B cell (primary cell): ENCODE results near the gene TMEM120B. TPM values are rescaled to one million over a fixed set of nuclear protein-coding genes. Genes with fewer than 3 reads are reported as not detected.

Experiments
- ATAC-seq: fragments of 200-7000 bp; cut with Tn5 transposase; one replicate; pipeline ENCODE4 v1.10.0; 2021; ENCODE audit warnings: low read depth, mild to moderate bottlenecking, moderate number of reproducible peaks, moderate library complexity
- CTCF ChIA-PET: fragments of 350-600 bp; sonication (Branson Sonifier 250); formaldehyde crosslinking; loops from one replicate; lab custom pipeline; 2021; ENCODE audit warnings: antibody characterized with exemption, inconsistent platforms; lab: Charles Lee
- POLR2A ChIA-PET: fragments of 350-600 bp; sonication (Branson Sonifier 250); formaldehyde crosslinking; loops from one replicate; lab custom pipeline; 2021; ENCODE audit warnings: antibody characterized with exemption; lab: Charles Lee
- DNase-seq: peaks from one replicate; pipeline ENCODE4 v3.0.0; 2013
- H2AFZ ChIP-seq: 2 replicates; pipeline ENCODE4 v1.6.1; 2012; ENCODE audit warnings: mild to moderate bottlenecking, low read depth, low read length; ENCODE audit not compliant: insufficient read depth, poor library complexity, severe bottlenecking
- H3K27ac ChIP-seq, 2 donors: 1 replicate in 1 of 2; 2 replicates in 1 of 2; pipeline ENCODE4 v1.5.1; 2012 to 2013; ENCODE audit warnings: low read length in 2 of 2, mild to moderate bottlenecking in 2 of 2, moderate library complexity in 1 of 2
- H3K27me3 ChIP-seq, 4 experiments: fragments of 200-600 bp in 1 of 4; sonication (generic) in 1 of 4; replicated peaks in 1 of 4; 1 replicate in 2 of 4; 2 replicates in 2 of 4; pipeline versions ENCODE4 v1.6.1 to v1.7.0; 2013 to 2016; ENCODE audit warnings: low read length in 3 of 4, mild to moderate bottlenecking in 2 of 4, mixed read lengths in 1 of 4, moderate library complexity in 1 of 4; ENCODE audit not compliant: insufficient read depth in 4 of 4, control insufficient read depth in 3 of 4; ENCODE audit errors: control extremely low read depth in 1 of 4
- H3K36me3 ChIP-seq, 2 experiments: replicated peaks in 1 of 2; 1 replicate in 1 of 2; 2 replicates in 1 of 2; pipeline versions ENCODE4 v1.6.1 to v1.7.1; 2013; ENCODE audit warnings: low read length in 1 of 2; ENCODE audit not compliant: insufficient read depth in 2 of 2, control insufficient read depth in 1 of 2; ENCODE audit errors: control extremely low read depth in 1 of 2, extremely low read depth in 1 of 2
- H3K4me1 ChIP-seq, 2 donors: fragments of 200-600 bp in 1 of 2; sonication (generic) in 1 of 2; 1 replicate in 1 of 2; 2 replicates in 1 of 2; pipeline versions ENCODE4 v1.5.1 to v1.6.1; 2013 to 2017; ENCODE audit warnings: low read length in 2 of 2; ENCODE audit not compliant: control insufficient read depth in 2 of 2, insufficient read depth in 2 of 2
- H3K4me2 ChIP-seq: replicated peaks from 2 replicates; pipeline ENCODE3; 2012; ENCODE audit warnings: mild to moderate bottlenecking, low read depth, low read length; ENCODE audit not compliant: poor library complexity, severe bottlenecking
- H3K4me3 ChIP-seq, 5 experiments: fragments of 200-600 bp in 1 of 5; sonication (generic) in 1 of 5; 1 replicate in 3 of 5; 2 replicates in 2 of 5; pipeline versions ENCODE4 v1.5.1 to v1.7.0; 2011 to 2016; ENCODE audit warnings: low read length in 4 of 5, mild to moderate bottlenecking in 4 of 5, low read depth in 2 of 5, control low read depth in 1 of 5, moderate library complexity in 1 of 5; ENCODE audit not compliant: insufficient read depth in 1 of 5; ENCODE audit errors: control extremely low read depth in 1 of 5, extremely low read depth in 1 of 5
- H3K79me2 ChIP-seq: fragments of 200-600 bp; sonication (generic); one replicate; pipeline ENCODE4 v1.6.0; 2016; ENCODE audit warnings: low read length; ENCODE audit not compliant: control insufficient read depth, insufficient read depth
- H3K9ac ChIP-seq: fragments of 200-600 bp; sonication (generic); 2 replicates; pipeline ENCODE4 v1.6.1; 2017; ENCODE audit warnings: mild to moderate bottlenecking, low read length, moderate library complexity
- H3K9me3 ChIP-seq, 3 donors: one replicate each; pipeline versions ENCODE4 v1.6.1 to v1.7.1; 2013; ENCODE audit warnings: low read length in 2 of 3; ENCODE audit not compliant: control insufficient read depth in 2 of 3, insufficient read depth in 1 of 3; ENCODE audit errors: control extremely low read depth in 1 of 3
- H4K20me1 ChIP-seq: 2 replicates; pipeline ENCODE4 v1.6.0; 2012; ENCODE audit warnings: mild to moderate bottlenecking, low read length; ENCODE audit not compliant: insufficient read depth, control insufficient read depth, poor library complexity, severe bottlenecking
- H3K27ac Mint-ChIP-seq: one replicate; pipeline ENCODE4 v1.8.0; 2021; ENCODE audit warnings: mixed read lengths
- H3K27me3 Mint-ChIP-seq: one replicate; pipeline ENCODE4 v1.8.0; 2021; ENCODE audit warnings: mixed read lengths
- H3K4me1 Mint-ChIP-seq: one replicate; pipeline ENCODE4 v1.8.0; 2021; ENCODE audit warnings: mixed read lengths
- H3K4me3 Mint-ChIP-seq: one replicate; pipeline ENCODE4 v1.8.0; 2021; ENCODE audit warnings: mixed read lengths
- H3K9me3 Mint-ChIP-seq: one replicate; pipeline ENCODE4 v1.8.0; 2022; ENCODE audit warnings: mixed read lengths; ENCODE audit not compliant: insufficient read depth
- EZH2 ChIP-seq: IDR thresholded peaks from 2 replicates; pipeline ENCODE4 v1.6.1; 2012; ENCODE audit warnings: borderline replicate concordance, low read depth, mild to moderate bottlenecking, moderate library complexity, low read length; ENCODE audit not compliant: insufficient read depth, poor library complexity, severe bottlenecking
- WGBS: methylation state at CpG from one replicate; pipeline ENCODE4 v1.1.5; 2013; ENCODE audit warnings: missing lambda C conversion rate; ENCODE audit not compliant: insufficient coverage; 5-methylcytosine and 5-hydroxymethylcytosine counted together
- intact Hi-C: fragments of 100-400 bp; cut with micrococcal nuclease; formaldehyde crosslinking; loops from one replicate; pipeline ENCODE4 v1.10.0; 2022
- polyA plus RNA-seq: library from polyadenylated mRNA; depleted of rRNA; stranded (reverse); fragments of >200 nt; gene quantifications from 2 replicates; pipeline ENCODE4 v1.2.3, GENCODE V29; 2012
- total RNA-seq, 2 donors: library from RNA; stranded (reverse); fragments of 120-200 nt in 1 of 2; gene quantifications; 1 replicate in 1 of 2; 2 replicates in 1 of 2; pipeline versions ENCODE4 v1.2.3 to v1.2.4, GENCODE V29; 2013 to 2022
- TF ChIP-seq, protein P1 (sequence below): fragments of 200-600 bp; IDR thresholded peaks from one replicate; pipeline ENCODE4 v1.8.0; 2022; ENCODE audit warnings: antibody characterized with exemption, mild to moderate bottlenecking

Gene TMEM120B
- total and polyA plus RNA-seq, 2 donors (not counting 1 experiment from before 2014, with no cell fraction given): 9.2 to 9.7 TPM

GRCh38 chr12:121783766-121784165 is 71.2 kb downstream of the TMEM120B start:
- Mint-ChIP-seq H3K4me1 (peaks cover 72% of the 10 kb centered on the region), H3K9me3 (no peaks in the 10 kb centered on the region), H3K27ac (peak overlapping the region; percentile 84), H3K27me3 (no peaks in the 10 kb centered on the region), H3K4me3 (peak overlapping the region; percentile 57)
- ChIA-PET CTCF (interaction anchor here (0.6 to 33.5 kb wide), 4 partner anchors 10 to 690 kb away, joined by 3 to 1947 read pairs (median 12); partner anchors contain the start of genes RHOF and SETD1B), POLR2A (interaction anchor here (0.6 to 3.4 kb wide), 9 partner anchors 10 to 868 kb away, joined by 3 to 60 read pairs (median 6); partner anchors contain the start of gene RHOF)
- no peak for TF ChIP-seq EZH2
- Histone ChIP-seq H3K36me3 (peaks cover 0 to 38% of the 10 kb centered on the region in 2 experiments), H3K79me2 (peaks cover 100% of the 10 kb centered on the region), H3K27me3 (no peaks in the 10 kb centered on the region), H4K20me1 (peaks cover 19% of the 10 kb centered on the region), H3K9ac (no peak overlapping the region), H2AFZ (no peak overlapping the region), H3K4me2 (peak overlapping the region; percentile 16), H3K27ac (peak overlapping the region in 1 of 2 donors; percentile 75), H3K4me1 (peaks cover 70 to 83% of the 10 kb centered on the region in 2 donors), H3K4me3 (no peak overlapping the region), H3K9me3 (no peaks in the 10 kb centered on the region)
- DNase-seq (no peak), ATAC-seq (no peak)
- intact Hi-C loops: no loop called here
- 68% methylated on average over 6 of the region's 6 CpGs for WGBS

GRCh38 chr12:121784460-121784859 is 71.9 kb downstream of the TMEM120B start:
- intact Hi-C loops: no loop called here
- peaks cover 19% of the 10 kb centered on the region for H4K20me1 ChIP-seq
- TF ChIP-seq EZH2: no peak
- TF ChIP-seq, protein P1, sequence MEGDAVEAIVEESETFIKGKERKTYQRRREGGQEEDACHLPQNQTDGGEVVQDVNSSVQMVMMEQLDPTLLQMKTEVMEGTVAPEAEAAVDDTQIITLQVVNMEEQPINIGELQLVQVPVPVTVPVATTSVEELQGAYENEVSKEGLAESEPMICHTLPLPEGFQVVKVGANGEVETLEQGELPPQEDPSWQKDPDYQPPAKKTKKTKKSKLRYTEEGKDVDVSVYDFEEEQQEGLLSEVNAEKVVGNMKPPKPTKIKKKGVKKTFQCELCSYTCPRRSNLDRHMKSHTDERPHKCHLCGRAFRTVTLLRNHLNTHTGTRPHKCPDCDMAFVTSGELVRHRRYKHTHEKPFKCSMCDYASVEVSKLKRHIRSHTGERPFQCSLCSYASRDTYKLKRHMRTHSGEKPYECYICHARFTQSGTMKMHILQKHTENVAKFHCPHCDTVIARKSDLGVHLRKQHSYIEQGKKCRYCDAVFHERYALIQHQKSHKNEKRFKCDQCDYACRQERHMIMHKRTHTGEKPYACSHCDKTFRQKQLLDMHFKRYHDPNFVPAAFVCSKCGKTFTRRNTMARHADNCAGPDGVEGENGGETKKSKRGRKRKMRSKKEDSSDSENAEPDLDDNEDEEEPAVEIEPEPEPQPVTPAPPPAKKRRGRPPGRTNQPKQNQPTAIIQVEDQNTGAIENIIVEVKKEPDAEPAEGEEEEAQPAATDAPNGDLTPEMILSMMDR: no peak
- Mint-ChIP-seq H3K9me3 (no peaks in the 10 kb centered on the region), H3K4me1 (peaks cover 79% of the 10 kb centered on the region), H3K27ac (peak overlapping the region; percentile 85), H3K4me3 (peak overlapping the region; percentile 71), H3K27me3 (no peaks in the 10 kb centered on the region)
- no peaks in the 10 kb centered on the region for H3K9me3 ChIP-seq
- no peaks in the 10 kb centered on the region for H3K27me3 ChIP-seq
- WGBS: no CpG with 5 or more reads among the region's 6 CpGs
- ATAC-seq: no peak
- POLR2A ChIA-PET: interaction anchor here (0.7 to 1.2 kb wide), 6 partner anchors 10 to 869 kb away, joined by 3 to 7 read pairs (median 6); no protein-coding TSS in a partner anchor
- peaks cover 100% of the 10 kb centered on the region for H3K79me2 ChIP-seq
- CTCF ChIA-PET: interaction anchor here (1.2 to 33.5 kb wide), 3 partner anchors 11 to 239 kb away, joined by 3 to 1947 read pairs (median 5); partner anchors contain the start of genes RHOF and SETD1B
- H3K9ac ChIP-seq: no peak overlapping the region
- peaks cover 0 to 31% of the 10 kb centered on the region in 2 experiments for H3K36me3 ChIP-seq
- no peak overlapping the region for H2AFZ ChIP-seq
- DNase-seq: no peak
- peak overlapping the region; percentile 1 to 75 for H3K27ac ChIP-seq
- H3K4me3 ChIP-seq: peak overlapping the region in 1 of 5 experiments; percentile 37
- peaks cover 77 to 90% of the 10 kb centered on the region in 2 donors for H3K4me1 ChIP-seq
- peak overlapping the region; percentile 55 for H3K4me2 ChIP-seq
